Smooth muscle cell (in vitro differentiated cells): Measurements from ENCODE around the gene CHPF. TPM values are rescaled to one million over a fixed set of nuclear protein-coding genes. Genes with fewer than 3 reads are reported as not detected.

Experiments used
- DNase-seq: peaks from one replicate; lab custom pipeline; 2025; ENCODE audit not compliant: unreplicated experiment; lab: John Stamatoyannopoulos, UW
- H2AFZ ChIP-seq: fragments of 200-600 bp; sonication (generic); 2 replicates; pipeline ENCODE4 v1.6.0; 2016; ENCODE audit warnings: antibody characterized with exemption, low read depth, mild to moderate bottlenecking
- H3F3A ChIP-seq: fragments of 200-600 bp; sonication (generic); 2 replicates; pipeline ENCODE4 v1.6.0; 2017; ENCODE audit warnings: antibody characterized with exemption, low read depth
- H3K27ac ChIP-seq: fragments of 200-600 bp; sonication (generic); 2 replicates; pipeline ENCODE4 v1.5.1; 2016; ENCODE audit warnings: low read depth, mild to moderate bottlenecking
- H3K27me3 ChIP-seq: fragments of 200-600 bp; sonication (generic); 2 replicates; pipeline ENCODE4 v1.6.1; 2016; ENCODE audit warnings: low read depth, mild to moderate bottlenecking
- H3K36me3 ChIP-seq: fragments of 200-600 bp; sonication (generic); 2 replicates; pipeline ENCODE4 v1.5.1; 2016; ENCODE audit warnings: low read depth
- H3K4me1 ChIP-seq: fragments of 200-600 bp; sonication (generic); 2 replicates; pipeline ENCODE4 v1.5.1; 2016; ENCODE audit warnings: low read depth
- H3K4me2 ChIP-seq: fragments of 200-600 bp; sonication (generic); 2 replicates; pipeline ENCODE4 v1.6.0; 2016; ENCODE audit warnings: mild to moderate bottlenecking
- H3K4me3 ChIP-seq: fragments of 200-600 bp; sonication (generic); 2 replicates; pipeline ENCODE4 v1.5.1; 2016; ENCODE audit warnings: mild to moderate bottlenecking
- H3K79me2 ChIP-seq: fragments of 200-600 bp; sonication (generic); 2 replicates; pipeline ENCODE4 v1.6.0; 2016; ENCODE audit warnings: low read depth, mild to moderate bottlenecking
- H3K9ac ChIP-seq: fragments of 200-600 bp; sonication (generic); 2 replicates; pipeline ENCODE4 v1.6.0; 2016; ENCODE audit warnings: low read depth
- H3K9me3 ChIP-seq: fragments of 200-600 bp; sonication (generic); replicated peaks from 2 replicates; pipeline ENCODE4 v1.5.1; 2016; ENCODE audit warnings: low read depth
- H4K20me1 ChIP-seq: fragments of 200-600 bp; sonication (generic); 2 replicates; pipeline ENCODE4 v1.6.0; 2016; ENCODE audit warnings: low read depth
- CTCF ChIP-seq: fragments of 200-600 bp; sonication (generic); IDR thresholded peaks from 2 replicates; pipeline ENCODE4 v1.5.1; 2017; ENCODE audit warnings: borderline replicate concordance, mild to moderate bottlenecking, antibody characterized with exemption; ENCODE audit not compliant: insufficient read depth, poor library complexity, severe bottlenecking
- WGBS: methylation state at CpG from one replicate; pipeline ENCODE4 v1.1.7; 2016; ENCODE audit warnings: low lambda C conversion rate; 5-methylcytosine and 5-hydroxymethylcytosine counted together
- polyA plus RNA-seq: library from polyadenylated mRNA; unstranded; fragments of >200 nt; fragmentation: Nextera tagmentation; extraction: Ambion mirVana; gene quantifications from 2 replicates; pipeline ENCODE4 v1.2.1, GENCODE V29; 2016
- total RNA-seq: library from RNA; depleted of rRNA; stranded (reverse); fragments of >200 nt; gene quantifications from 2 replicates; pipeline ENCODE4 v1.2.3, GENCODE V29; 2014

The CHPF gene
- total and polyA plus RNA-seq, 2 experiments from 2014 or later = 141 to 344 TPM

GRCh38 chr2:219547621-219548020 lies 4.0 kb upstream of the CHPF start:
- Histone ChIP-seq H3K9me3 (no peaks in the 10 kb centered on the region), H3K4me2 (no peak overlapping the region), H2AFZ (no peak overlapping the region), H3K27me3 (no peaks in the 10 kb centered on the region), H3K36me3 (no peaks in the 10 kb centered on the region), H3K9ac (no peak overlapping the region), H4K20me1 (peaks cover 6% of the 10 kb centered on the region), H3K27ac (no peak overlapping the region), H3K4me3 (no peak overlapping the region), H3K4me1 (peaks cover 8% of the 10 kb centered on the region), H3F3A (no peaks in the 10 kb centered on the region), H3K79me2 (peaks cover 1% of the 10 kb centered on the region)
- whole genome bisulfite sequencing = 96% methylated on average over 26 of the region's 26 CpGs
- no peak for TF ChIP-seq CTCF
- no peak for DNase-seq

GRCh38 chr2:219545943-219546352 lies 2.3 kb upstream of the CHPF start:
- Histone ChIP-seq H3K27me3 (no peaks in the 10 kb centered on the region), H3F3A (no peaks in the 10 kb centered on the region), H3K9ac (no peak overlapping the region), H4K20me1 (peaks cover 22% of the 10 kb centered on the region), H3K27ac (no peak overlapping the region), H3K9me3 (no peaks in the 10 kb centered on the region), H2AFZ (no peak overlapping the region), H3K36me3 (no peaks in the 10 kb centered on the region), H3K4me1 (peaks cover 15% of the 10 kb centered on the region), H3K4me2 (no peak overlapping the region), H3K4me3 (no peak overlapping the region), H3K79me2 (peaks cover 9% of the 10 kb centered on the region)
- TF ChIP-seq CTCF = no peak
- 76% methylated on average over 4 of the region's 4 CpGs for WGBS
- no peak for DNase-seq

- H3K9ac ChIP-seq = no peak overlapping the region
- no peak for TF ChIP-seq CTCF
- H3K79me2 ChIP-seq = peaks cover 9% of the 10 kb centered on the region
- no peaks in the 10 kb centered on the region for H3K9me3 ChIP-seq
- H3K36me3 ChIP-seq = no peaks in the 10 kb centered on the region
- no peak overlapping the region for H3K27ac ChIP-seq
- H3F3A ChIP-seq = no peaks in the 10 kb centered on the region
- H3K4me2 ChIP-seq = no peak overlapping the region
- H3K4me3 ChIP-seq = no peak overlapping the region
- H3K27me3 ChIP-seq = no peaks in the 10 kb centered on the region
- DNase-seq = no peak
- peaks cover 24% of the 10 kb centered on the region for H4K20me1 ChIP-seq
- peaks cover 15% of the 10 kb centered on the region for H3K4me1 ChIP-seq
- 89% methylated on average over 2 of the region's 3 CpGs for WGBS
- H2AFZ ChIP-seq = no peak overlapping the region
These were observed 1.8 kb upstream of the CHPF start for GRCh38 chr2:219545295-219545942.

- 74% methylated on average over 9 of the region's 9 CpGs for WGBS
- Histone ChIP-seq H3K9ac (no peak overlapping the region), H3K27ac (no peak overlapping the region)
These were observed 958 bp upstream of the CHPF start for GRCh38 chr2:219544567-219544966.

More at GRCh38 chr2:219544567-219544966, 958 bp upstream of the CHPF start:
- Histone ChIP-seq H3K4me1 (peaks cover 15% of the 10 kb centered on the region), H3K36me3 (no peaks in the 10 kb centered on the region), H2AFZ (no peak overlapping the region), H3K4me2 (peak overlapping the region; percentile 97), H4K20me1 (peaks cover 33% of the 10 kb centered on the region), H3K4me3 (peak overlapping the region; percentile 82), H3K9me3 (no peaks in the 10 kb centered on the region), H3K79me2 (peaks cover 9% of the 10 kb centered on the region), H3F3A (no peaks in the 10 kb centered on the region), H3K27me3 (no peaks in the 10 kb centered on the region)
- DNase-seq = no peak
- TF ChIP-seq CTCF = no peak
